ENCODE data around the gene MAP1LC3B2. TPM values are rescaled to one million over a fixed set of nuclear protein-coding genes. Genes with fewer than 3 reads are reported as not detected.

Gene MAP1LC3B2
- total RNA-seq, 1 experiment from 2014 or later: 1.5 TPM

- WGBS (ENCODE audit: extremely low coverage, insufficient read length, low lambda C conversion rate): no CpG with 5 or more reads among the region's 8 CpGs
- no peak overlapping the region for H3K18ac ChIP-seq (ENCODE audit: insufficient read length, low read depth, low read length)
- H3K36me3 Mint-ChIP-seq (ENCODE audit: insufficient read depth in 1 of 3, low read depth in 3 of 3): no peaks in the 10 kb centered on the region; a peak in 1 of 7 replicates
- H3K27me3 Mint-ChIP-seq (ENCODE audit: low read depth): no peaks in the 10 kb centered on the region; the same call in 1 of the 2 replicates
- no peak overlapping the region for H2BK120ac ChIP-seq (ENCODE audit: low read depth, low read length, poor library complexity, severe bottlenecking)
- H3K4me1 ChIP-seq (ENCODE audit: insufficient read depth, low read length): no peaks in the 10 kb centered on the region; the same call in 1 of the 2 replicates
- H3K9me3 Mint-ChIP-seq: no peaks in the 10 kb centered on the region; a peak in 1 of 5 replicates
- H2BK20ac ChIP-seq (ENCODE audit: low read depth, low read length, poor library complexity, severe bottlenecking): no peak overlapping the region
- H3K27ac Mint-ChIP-seq: no peak overlapping the region
- no peak overlapping the region for H3K14ac ChIP-seq (ENCODE audit: insufficient read depth, low read length)
- no peaks in the 10 kb centered on the region for H3K79me1 ChIP-seq (ENCODE audit: insufficient read depth, low read depth, low read length, poor library complexity, severe bottlenecking)
- no peaks in the 10 kb centered on the region for H3K23me2 ChIP-seq (ENCODE audit: insufficient read length, low read depth, low read length, poor library complexity, severe bottlenecking)
- no peak overlapping the region for H3K4me2 ChIP-seq (ENCODE audit: insufficient read depth, insufficient read length, low read length)
- no peak overlapping the region for H4K8ac ChIP-seq (replicated peaks; ENCODE audit: insufficient read length, low read depth, low read length)
- TF ChIP-seq CTCF (conservative IDR thresholded peaks at IDR 0.05): no peak
- H4K20me1 ChIP-seq (ENCODE audit: control insufficient read depth, insufficient read depth, insufficient read length): no peaks in the 10 kb centered on the region
- no peaks in the 10 kb centered on the region for H3K27me3 ChIP-seq (ENCODE audit: insufficient read depth, low read length)
- H2BK15ac ChIP-seq (ENCODE audit: low read depth, low read length): no peak overlapping the region
- H2BK5ac ChIP-seq (ENCODE audit: insufficient read length, low read length): no peak overlapping the region
- H4K91ac ChIP-seq (ENCODE audit: insufficient read length, low read depth, low read length): no peak overlapping the region
- no peaks in the 10 kb centered on the region for H3K79me2 ChIP-seq (ENCODE audit: insufficient read depth, low read length)
- H3K56ac ChIP-seq (ENCODE audit: insufficient read length, low read depth, low read length): no peak overlapping the region
- H3K27ac ChIP-seq (ENCODE audit: insufficient read length, low read depth, low read length): no peak overlapping the region
- H4K5ac ChIP-seq (ENCODE audit: insufficient read length, low read depth, low read length): no peak overlapping the region
- H2AFZ ChIP-seq (ENCODE audit: low read length): no peak overlapping the region
- H3K9me3 ChIP-seq (ENCODE audit: control insufficient read depth, low read depth, low read length): no peaks in the 10 kb centered on the region
- no peak overlapping the region for H3K9ac ChIP-seq (ENCODE audit: extremely low read depth, insufficient read length, low read length)
- H3K4me1 Mint-ChIP-seq: peaks cover 8% of the 10 kb centered on the region in 2 experiments
- H3K23ac ChIP-seq (ENCODE audit: insufficient read length, low read depth, low read length): no peak overlapping the region
- H2AK5ac ChIP-seq (ENCODE audit: insufficient read length, low read length): no peak overlapping the region
- H2BK12ac ChIP-seq (ENCODE audit: insufficient read length, low read depth, low read length): no peak overlapping the region
- H3K4ac ChIP-seq (ENCODE audit: low read depth, low read length): no peak overlapping the region
- no peak overlapping the region for H3K4me3 Mint-ChIP-seq
- no peak overlapping the region for H3T11ph ChIP-seq (ENCODE audit: low read length)
- DNase-seq: no peak
These were observed 33.5 kb downstream of the MAP1LC3B2 start for GRCh38 chr12:116592731-116593130.
